Spleen (tissue), 7 donors: ENCODE data around the gene EHD4.

ENCODE experiments used
- POLR2A ChIP-seq, 3 donors: fragments of 450-650 bp; IDR thresholded peaks; one replicate each; pipeline ENCODE4 v1.5.1; 2017; ENCODE audit warnings: antibody characterized with exemption in 3 of 3, mild to moderate bottlenecking in 1 of 3
- POLR2AphosphoS5 ChIP-seq, 3 donors: sonication (generic); formaldehyde crosslinking; IDR thresholded peaks; one replicate each; pipeline ENCODE4 v1.5.1; 2017; ENCODE audit warnings: antibody characterized with exemption in 3 of 3
- TF ChIP-seq, protein P1 (sequence below), 11 experiments: fragments of 200-600 bp in 7 of 11; fragments of 450-650 bp in 4 of 11; sonication (generic) in 4 of 11; IDR thresholded peaks in 8 of 11; conservative IDR thresholded peaks in 3 of 11; 1 replicate in 7 of 11; 2 replicates in 4 of 11; pipeline versions ENCODE4 v1.4.0 to v1.8.0; 2016 to 2021; ENCODE audit warnings: antibody characterized with exemption in 11 of 11, inconsistent platforms in 4 of 11, mild to moderate bottlenecking in 1 of 11
- donor health status: DM: no; HTN: no; CAD: no; lungs with moderate emphysema.
- donor health status: DM: no; HTN: no; CAD: no.
- donor health status: DM: no; HTN: no; CAD: no.

DNA sequence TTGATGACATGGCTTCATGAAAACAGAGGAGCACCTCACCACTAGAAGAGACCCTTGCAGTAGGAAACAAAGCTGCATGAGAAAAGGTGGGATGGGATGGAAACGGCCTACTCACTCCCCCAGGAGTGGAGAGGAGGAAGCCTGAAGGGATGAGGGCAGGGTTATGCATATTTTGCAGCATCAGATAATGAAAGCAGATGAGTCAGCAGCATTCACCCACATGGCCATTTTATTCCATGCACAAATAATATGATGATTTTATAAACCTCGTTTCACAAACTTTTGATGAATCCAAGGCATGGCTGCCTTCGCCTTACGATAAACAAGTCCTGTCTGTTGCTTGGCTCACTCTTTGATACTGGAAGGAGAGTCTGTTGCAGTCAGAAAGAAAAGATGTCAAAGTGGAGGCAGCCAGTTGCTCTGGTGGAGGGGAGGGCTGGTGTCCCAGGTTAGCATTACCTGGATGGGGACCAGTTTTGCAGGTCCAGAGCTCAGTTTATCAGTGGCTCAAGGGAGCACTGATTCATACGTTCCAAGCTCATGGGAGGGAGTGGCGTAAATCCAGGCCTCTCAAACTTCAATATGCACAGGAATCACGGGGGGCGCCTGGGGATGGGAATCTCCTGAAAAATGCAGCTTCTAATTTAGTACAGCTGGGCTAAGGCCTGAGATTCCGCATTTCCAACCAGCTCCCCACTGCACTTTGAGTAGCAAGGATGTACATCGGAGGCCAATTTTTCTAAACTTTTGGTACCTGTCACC is 9.2 kb upstream of the EHD4 start:
- TF ChIP-seq, protein P1, sequence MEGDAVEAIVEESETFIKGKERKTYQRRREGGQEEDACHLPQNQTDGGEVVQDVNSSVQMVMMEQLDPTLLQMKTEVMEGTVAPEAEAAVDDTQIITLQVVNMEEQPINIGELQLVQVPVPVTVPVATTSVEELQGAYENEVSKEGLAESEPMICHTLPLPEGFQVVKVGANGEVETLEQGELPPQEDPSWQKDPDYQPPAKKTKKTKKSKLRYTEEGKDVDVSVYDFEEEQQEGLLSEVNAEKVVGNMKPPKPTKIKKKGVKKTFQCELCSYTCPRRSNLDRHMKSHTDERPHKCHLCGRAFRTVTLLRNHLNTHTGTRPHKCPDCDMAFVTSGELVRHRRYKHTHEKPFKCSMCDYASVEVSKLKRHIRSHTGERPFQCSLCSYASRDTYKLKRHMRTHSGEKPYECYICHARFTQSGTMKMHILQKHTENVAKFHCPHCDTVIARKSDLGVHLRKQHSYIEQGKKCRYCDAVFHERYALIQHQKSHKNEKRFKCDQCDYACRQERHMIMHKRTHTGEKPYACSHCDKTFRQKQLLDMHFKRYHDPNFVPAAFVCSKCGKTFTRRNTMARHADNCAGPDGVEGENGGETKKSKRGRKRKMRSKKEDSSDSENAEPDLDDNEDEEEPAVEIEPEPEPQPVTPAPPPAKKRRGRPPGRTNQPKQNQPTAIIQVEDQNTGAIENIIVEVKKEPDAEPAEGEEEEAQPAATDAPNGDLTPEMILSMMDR (IDR thresholded peaks at IDR 0.05 in 8 of 11, conservative IDR thresholded peaks at IDR 0.05 in 3 of 11) = no peak
- TF ChIP-seq POLR2AphosphoS5 (IDR thresholded peaks at IDR 0.05) (no peak), POLR2A (IDR thresholded peaks at IDR 0.05) (no peak)
